ENCODE data around the gene ST8SIA1.

ST8SIA1 gene

GRCh38 chr12:22282283-22282682, 52.2 kb downstream of the ST8SIA1 start:
- DNase-seq: no peak

GRCh38 chr12:22276867-22277266, 57.6 kb downstream of the ST8SIA1 start:
- no peak for DNase-seq

DNA sequence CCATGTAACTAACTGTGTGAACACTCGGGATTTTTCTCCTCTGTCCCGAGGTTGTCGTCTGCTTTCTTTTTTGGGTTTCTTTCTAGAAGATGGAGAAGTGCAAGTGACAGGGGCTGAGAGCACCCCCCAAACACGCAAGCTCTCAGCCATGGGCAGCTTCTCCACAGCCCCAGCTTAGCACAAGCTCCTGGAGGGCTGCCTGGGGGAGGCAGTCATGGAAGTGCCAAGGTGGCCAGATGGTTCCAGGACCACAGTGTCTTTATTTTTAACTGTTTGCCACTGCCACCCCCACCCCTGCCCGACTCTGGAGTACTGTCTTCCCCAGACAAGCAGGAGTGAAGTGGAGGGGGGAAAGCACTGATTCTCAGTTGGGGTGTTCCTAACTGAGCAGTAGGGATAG, 58.2 kb downstream of the ST8SIA1 start:
- DNase-seq: no peak

- DNase-seq: no peak
Observed at GRCh38 chr12:22275843-22276242, 58.7 kb downstream of the ST8SIA1 start.

DNA sequence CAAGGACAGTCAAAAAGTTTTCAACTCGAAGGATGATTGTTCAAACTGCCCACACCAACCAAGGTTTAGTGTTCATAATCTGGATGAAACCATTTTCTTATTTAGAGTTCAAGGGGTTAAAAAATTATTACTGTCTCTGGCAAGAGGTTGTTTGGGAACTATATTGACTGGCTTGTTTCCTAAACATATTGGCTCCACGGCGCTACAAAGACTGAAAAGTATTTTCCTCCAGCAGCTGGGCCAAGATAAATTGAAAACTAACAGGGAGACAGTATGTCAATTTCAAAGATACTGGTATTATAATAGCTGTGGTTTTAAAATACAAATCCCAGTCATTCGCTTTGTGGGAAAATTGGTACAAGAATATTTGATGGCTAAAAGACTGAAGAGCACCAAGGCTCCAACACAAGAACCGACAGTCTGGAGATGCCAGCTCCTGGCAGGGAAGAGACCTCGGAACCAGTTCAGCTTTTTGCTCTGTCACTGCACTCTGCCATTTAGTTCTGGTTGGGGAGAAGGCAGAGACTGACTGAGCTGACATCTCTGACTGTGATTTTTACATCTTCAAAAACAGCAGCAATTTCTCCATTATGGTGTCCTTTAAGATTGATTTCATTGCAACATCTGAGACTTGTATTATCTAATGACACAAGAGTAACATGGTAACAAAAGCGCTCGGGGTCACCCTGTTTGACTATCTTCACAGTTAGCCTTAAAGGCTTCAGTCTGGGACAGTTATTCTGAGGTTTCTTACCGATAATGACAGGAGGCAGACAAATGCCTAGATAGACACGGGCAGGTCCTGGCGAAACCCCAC, 62.0 kb downstream of the ST8SIA1 start:
- no peak for DNase-seq

- DNase-seq: no peak
Observed at GRCh38 chr12:22271023-22271422, 63.5 kb downstream of the ST8SIA1 start.

DNA sequence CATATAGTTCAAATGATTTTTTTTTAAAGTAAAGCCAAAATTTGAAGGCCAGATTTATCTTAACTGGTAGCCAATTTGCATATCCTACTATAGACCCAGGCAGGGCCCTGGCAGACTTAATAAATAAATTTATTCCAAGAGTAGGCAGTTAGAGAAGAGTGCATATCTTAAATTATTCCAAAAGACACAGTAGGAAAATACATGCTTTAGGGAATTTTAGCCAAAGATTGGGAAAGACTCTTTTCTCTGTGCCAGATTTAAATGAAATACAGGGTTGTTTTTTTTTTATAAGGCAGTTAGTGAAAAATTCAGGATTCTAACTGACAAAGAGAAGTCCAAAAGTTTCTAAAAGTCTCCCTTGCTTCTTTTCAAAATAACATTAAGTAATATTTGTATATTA, 65.5 kb downstream of the ST8SIA1 start:
- no peak for DNase-seq

DNA sequence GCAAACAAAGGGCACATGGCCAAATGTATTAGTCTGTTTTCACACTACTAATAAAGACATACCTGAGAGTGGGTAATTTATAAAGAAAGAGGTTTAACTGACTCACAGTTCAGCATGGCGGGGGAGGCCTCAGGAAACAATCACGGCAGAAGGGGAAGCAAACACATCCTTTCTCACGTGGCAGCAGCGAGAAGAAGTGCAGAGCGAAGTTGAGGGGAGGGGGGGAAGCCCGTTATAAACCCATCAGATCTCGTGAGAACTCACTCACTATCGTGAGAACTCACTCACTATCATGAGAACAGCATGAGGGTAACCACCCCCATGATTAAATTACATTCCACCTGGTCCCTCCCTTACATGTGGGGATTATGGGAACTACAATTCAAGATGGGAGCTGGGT, 66.1 kb downstream of the ST8SIA1 start:
- no peak for DNase-seq

DNA sequence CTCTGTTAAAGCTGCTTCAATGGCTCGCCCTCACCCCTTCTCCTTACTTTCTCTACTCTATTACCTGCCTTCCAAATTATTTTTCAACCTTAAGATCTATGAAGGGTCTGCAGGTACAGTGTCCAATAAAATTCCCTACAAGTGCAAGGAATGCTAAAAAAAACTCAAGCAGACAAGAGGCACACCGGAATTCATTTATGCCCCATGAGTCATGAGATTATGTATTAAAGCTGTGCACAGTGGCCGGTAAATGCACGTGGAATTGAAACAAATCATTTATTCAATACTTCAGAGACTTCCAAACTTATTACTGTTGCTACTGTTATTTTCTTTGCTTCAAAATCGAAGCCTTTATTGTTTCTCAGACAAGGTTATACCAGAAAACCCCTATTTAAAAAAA, 68.4 kb downstream of the ST8SIA1 start:
- DNase-seq: no peak

DNA sequence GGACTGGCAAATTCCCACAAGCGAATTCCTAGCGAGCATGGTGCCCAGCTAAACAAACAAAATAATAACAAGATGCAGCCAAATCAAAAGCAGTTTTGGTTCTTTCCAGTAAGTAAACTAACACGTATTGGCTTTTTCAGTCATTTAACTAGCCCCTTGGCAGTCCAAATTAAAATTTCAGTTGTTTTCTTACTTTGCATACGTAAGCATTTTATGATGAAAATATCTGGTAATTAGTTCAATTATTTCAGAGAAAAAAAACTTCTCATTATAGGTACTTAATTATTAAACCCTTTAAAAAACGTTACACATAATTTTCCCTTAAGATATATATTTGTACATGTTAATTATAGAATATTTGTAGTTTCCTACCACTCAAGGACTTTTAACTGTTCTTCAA, 70.1 kb downstream of the ST8SIA1 start:
- no peak for DNase-seq

DNA sequence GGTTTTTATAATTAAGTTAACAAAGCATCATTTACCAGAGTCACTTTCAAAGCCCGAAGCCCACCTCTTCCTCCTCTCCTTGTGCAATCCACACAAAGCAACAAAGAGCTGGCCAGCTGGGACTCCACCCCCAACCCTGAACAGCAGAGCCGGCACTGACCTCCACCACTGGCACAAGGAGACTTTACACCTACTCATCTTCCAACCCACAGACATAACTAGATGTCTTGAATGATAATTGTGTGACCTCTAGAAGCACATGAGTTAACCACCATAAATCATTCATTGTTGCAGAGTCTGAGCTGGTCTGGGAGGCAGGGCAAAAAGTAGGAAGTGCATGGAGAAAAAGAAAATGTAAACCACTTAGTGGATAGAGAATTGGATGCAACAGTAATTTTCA, 72.2 kb downstream of the ST8SIA1 start:
- DNase-seq: no peak

GRCh38 chr12:22257100-22257499, 77.4 kb downstream of the ST8SIA1 start:
- DNase-seq: no peak

DNA sequence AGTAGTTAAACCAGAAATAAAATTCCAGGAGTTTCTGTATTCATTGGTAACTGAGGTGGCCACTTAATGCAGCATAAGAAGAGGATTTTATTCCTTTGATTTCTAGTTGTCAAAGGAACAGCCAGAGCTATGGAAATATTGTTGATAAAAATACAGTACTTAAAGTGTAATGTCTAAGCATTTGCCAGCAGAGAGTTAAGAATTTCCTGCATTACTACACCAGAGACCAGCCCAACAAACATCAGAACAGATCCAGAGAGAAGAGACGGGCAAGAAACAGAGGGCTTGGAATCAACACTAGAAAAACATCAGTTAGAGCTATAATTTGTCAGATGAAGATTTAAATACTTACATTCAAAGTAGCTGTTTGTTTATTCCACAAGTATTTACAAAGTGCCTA, 77.9 kb downstream of the ST8SIA1 start:
- DNase-seq: no peak

GRCh38 chr12:22256041-22256441, 78.5 kb downstream of the ST8SIA1 start:
- no peak for DNase-seq

DNA sequence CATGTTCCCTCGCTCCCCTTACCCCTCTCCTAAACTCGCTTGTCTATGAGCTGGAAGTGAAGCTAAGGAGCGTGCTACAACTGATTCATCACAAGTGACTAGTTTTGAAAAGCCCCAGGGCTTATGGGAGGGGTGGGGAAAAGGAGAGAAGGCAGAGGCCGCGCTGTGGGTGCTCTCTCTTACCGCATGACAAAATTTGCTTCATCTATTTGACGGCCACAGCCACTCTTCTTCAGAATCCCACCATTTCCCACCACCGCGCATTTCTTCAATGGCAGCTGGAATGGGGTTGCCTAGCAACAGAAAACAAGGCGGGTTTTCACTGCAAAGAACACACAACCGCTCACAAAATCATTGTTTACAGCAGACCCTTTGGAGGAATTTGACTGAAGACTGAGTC, 79.4 kb downstream of the ST8SIA1 start:
- DNase-seq: no peak

- no peak for DNase-seq
Observed at GRCh38 chr12:22254478-22254877, 80.0 kb downstream of the ST8SIA1 start.

- DNase-seq: no peak
Observed at GRCh38 chr12:22252057-22252456, 82.5 kb downstream of the ST8SIA1 start.

DNA sequence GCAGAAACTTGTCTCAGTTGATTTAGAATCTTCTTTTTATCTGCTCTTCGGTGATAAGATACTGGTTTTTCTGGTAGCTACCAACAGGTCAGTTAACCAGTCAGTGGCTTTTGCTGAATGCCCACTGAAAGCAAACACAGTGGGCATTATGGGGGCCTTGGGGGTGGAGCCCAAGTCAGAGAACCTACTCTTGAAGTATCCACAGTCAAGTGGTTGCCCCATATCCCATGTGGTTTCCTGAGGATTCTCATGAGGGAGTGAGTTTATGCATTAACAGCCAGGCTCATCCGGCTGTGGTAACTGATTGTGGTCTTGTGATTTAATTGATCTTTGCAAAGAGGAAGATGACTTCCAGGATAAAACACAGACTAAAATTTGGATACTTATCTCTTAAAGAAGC, 83.7 kb downstream of the ST8SIA1 start:
- DNase-seq: no peak

GRCh38 chr12:22248571-22249115, 85.9 kb downstream of the ST8SIA1 start:
- DNase-seq: no peak

DNA sequence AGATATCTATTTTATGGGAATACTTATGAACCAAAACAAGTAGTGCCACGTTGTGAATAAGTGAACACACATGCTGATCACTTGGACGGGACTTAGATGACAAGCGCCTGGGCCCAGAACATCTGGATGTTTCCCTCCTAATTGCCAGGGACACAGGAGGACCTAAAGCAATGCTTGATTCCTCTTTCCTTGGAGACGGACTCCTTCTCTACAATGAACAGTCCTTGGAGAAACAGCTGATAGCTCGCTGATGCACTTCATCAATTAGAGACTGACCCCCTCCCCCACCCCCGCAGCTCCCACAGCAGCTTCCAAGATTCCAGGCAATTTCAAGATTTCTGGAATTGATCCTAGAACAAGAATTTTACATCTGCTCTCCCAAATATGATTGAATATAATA, 86.4 kb downstream of the ST8SIA1 start:
- no peak for DNase-seq

- no peak for DNase-seq
Observed at GRCh38 chr12:22246217-22246846, 88.2 kb downstream of the ST8SIA1 start.

- DNase-seq: no peak
Observed at GRCh38 chr12:22242726-22243125, 91.8 kb downstream of the ST8SIA1 start.

DNA sequence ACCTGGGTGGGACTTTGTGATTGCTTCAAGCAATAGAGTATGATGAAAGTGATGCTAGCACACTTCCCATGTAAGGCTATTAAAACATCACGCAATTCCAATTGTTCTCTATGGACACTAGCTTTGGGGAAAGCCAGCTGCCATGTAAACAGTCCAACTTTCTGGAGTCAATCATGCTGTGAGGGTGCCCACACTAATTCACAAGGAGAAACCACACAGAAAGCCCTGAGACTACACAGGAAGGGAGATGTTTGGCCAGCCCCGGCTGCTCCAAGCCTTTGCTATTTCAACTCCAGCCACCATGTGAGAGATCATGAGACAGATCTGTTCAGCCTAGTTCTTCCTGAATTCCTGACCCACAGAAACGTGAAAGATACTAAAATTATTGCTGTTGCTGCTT, 96.3 kb downstream of the ST8SIA1 start:
- no peak for DNase-seq

GRCh38 chr12:22234561-22234960, 99.9 kb downstream of the ST8SIA1 start:
- DNase-seq: no peak

DNA sequence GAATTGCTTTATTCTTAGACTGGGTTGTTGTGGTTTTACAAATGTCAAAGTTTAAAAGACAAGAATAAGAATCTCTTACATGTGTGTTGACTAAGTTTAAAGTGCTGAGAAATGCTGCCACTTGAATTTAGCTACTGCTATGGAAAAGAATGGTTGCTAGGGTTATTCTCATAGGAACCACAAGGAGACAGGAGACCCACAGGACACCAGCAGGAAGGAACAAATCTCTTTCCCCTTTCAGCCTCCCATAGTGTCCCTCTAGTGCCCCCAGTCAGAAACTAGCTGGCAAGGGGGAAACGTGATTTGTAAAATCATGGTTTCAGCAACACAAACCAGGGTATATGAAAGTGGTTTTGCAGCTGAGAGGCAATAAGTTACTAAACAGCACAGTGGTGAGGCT, 102.7 kb downstream of the ST8SIA1 start:
- DNase-seq: no peak

Measured in stimulated activated CD4-positive, alpha-beta T cell treated with anti-CD3 and anti-CD28 coated beads, Interleukin-12 subunit alpha, Interleukin-12 subunit beta, amount 100 ng/mL, for 4 hours (primary cell).